ENCODE results near the gene EMID1. TPM values are rescaled to one million over a fixed set of nuclear protein-coding genes. Genes with fewer than 3 reads are reported as not detected.

Gene EMID1
- total RNA-seq, 1 donor from 2014 or later, result 25.5 TPM

DNA sequence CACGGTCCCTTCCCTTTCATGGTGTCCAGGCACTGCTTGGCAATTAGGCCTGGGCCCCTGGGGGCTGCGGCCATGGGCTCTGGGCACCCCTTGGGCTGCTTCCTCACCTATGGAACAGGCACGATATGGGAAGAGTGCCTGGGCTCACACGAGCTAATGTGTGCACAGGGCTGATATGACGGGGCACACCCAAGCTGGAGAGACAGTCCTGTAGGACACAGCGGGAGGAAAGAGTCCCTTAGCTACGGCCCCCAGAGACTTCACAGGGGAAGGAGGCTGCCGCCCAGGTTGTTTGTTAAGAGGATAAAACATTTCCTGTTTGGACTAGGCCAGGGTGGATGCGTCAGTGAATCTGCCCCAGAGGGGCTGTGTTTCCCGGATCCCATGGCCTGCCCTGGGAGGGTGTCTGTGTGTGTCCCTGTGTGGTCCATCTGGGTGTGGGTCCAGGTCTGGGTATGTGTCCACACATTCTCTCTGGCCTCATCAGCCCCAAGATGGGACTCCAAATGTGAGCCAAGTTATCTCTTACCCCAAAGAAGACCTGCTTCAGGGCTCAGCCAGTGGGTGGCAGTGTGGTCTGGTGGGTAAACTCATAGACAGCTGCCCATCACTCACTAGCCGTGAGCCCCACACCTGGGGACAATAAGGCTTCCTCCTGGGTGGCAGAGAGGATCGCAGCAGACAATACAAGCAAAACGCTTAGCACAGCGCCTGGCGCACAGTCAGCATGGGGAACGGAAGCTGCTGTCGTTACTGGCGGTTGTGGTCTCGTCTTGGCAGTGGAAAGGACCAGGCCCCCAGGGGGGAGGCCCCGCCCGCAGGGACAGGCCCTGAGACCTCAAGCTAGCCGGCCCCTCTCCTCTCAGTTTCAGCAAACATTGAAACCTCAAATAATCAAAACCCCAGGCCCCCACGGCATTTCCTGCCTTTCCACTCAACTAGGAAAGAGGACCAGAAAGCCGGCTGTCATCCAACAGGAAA lies 3.2 kb upstream of the EMID1 start:
- no peaks in the 10 kb centered on the region for H3K9me3 Mint-ChIP-seq (ENCODE audit: unreplicated experiment)

DNA sequence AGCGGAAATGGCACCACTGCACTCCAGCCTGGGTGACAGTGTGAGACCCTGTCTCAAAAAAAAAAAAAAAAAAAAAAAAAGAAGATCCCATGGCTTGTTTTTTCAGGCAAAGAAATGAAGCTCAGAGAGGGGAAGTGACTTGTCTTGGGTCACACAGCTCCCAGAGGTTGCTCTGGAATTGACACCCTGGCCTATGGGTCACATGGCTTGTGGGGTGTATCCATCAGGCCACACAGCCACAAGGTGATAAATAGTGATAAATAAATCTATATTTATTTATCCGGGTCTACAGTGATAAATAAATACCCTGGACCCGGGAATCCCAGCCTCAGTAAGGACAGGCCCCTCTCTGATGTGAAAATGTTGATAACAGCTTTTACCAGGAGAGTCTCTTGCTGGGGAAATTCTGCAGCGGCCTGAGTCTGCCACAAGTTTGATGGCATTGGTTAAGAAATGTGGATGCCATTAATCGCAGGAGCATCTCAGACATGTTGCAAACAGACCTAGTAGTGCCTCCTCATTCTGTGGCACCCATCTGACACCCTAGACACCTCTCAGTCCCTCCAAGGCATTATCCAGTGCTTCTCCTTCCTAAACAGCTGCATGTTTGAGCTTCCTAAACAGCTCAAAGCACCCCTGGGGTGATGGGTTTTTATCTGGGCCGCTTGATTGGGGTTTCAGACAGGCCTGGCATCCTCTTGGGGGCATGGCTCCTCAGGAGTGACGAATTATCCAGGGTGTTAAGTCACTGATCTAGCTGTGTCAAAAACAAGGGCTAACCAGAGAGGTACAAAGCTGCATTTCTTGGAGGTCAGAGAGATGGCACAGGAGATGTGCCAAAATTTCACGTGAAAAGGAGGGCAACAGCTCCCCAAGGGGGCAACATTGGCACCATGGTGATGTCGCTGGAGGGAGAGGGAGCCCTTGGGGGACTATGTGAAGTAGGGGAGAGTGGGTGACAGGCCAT lies 1.9 kb upstream of the EMID1 start:
- H3K27ac Mint-ChIP-seq (ENCODE audit: unreplicated experiment), result peak overlapping the region; percentile 30
- H3K4me3 Mint-ChIP-seq (ENCODE audit: unreplicated experiment), result peak overlapping the region; percentile 76
- H3K4me1 Mint-ChIP-seq (ENCODE audit: unreplicated experiment), result peaks cover 27% of the 10 kb centered on the region
- H3K36me3 Mint-ChIP-seq (ENCODE audit: low read depth, unreplicated experiment), result no peaks in the 10 kb centered on the region
- peaks cover 3% of the 10 kb centered on the region for H3K27me3 Mint-ChIP-seq (ENCODE audit: unreplicated experiment)
- no peak for DNase-seq (ENCODE audit: low spot score)
- no peaks in the 10 kb centered on the region for H3K9me3 Mint-ChIP-seq (ENCODE audit: unreplicated experiment)
- no peak for TF ChIP-seq CTCF (IDR thresholded peaks at IDR 0.05; ENCODE audit: unreplicated experiment)

More for the DNA sequence above, 3.2 kb upstream of the EMID1 start:
- peak; percentile 35 for DNase-seq (ENCODE audit: low spot score)
- Mint-ChIP-seq H3K27me3 (ENCODE audit: unreplicated experiment) (peaks cover 3% of the 10 kb centered on the region), H3K4me3 (ENCODE audit: unreplicated experiment) (no peak overlapping the region), H3K27ac (ENCODE audit: unreplicated experiment) (peak overlapping the region; percentile 84), H3K36me3 (ENCODE audit: low read depth, unreplicated experiment) (no peaks in the 10 kb centered on the region), H3K4me1 (ENCODE audit: unreplicated experiment) (peaks cover 27% of the 10 kb centered on the region)
- no peak for TF ChIP-seq CTCF (IDR thresholded peaks at IDR 0.05; ENCODE audit: unreplicated experiment)

- DNase-seq (ENCODE audit: low spot score), result no peak
- H3K9me3 Mint-ChIP-seq (ENCODE audit: unreplicated experiment), result no peaks in the 10 kb centered on the region
- H3K27me3 Mint-ChIP-seq (ENCODE audit: unreplicated experiment), result peaks cover 3% of the 10 kb centered on the region
- H3K27ac Mint-ChIP-seq (ENCODE audit: unreplicated experiment), result peak overlapping the region; percentile 16
- H3K4me1 Mint-ChIP-seq (ENCODE audit: unreplicated experiment), result peaks cover 27% of the 10 kb centered on the region
- no peaks in the 10 kb centered on the region for H3K36me3 Mint-ChIP-seq (ENCODE audit: low read depth, unreplicated experiment)
- peak overlapping the region; percentile 76 for H3K4me3 Mint-ChIP-seq (ENCODE audit: unreplicated experiment)
- TF ChIP-seq CTCF (IDR thresholded peaks at IDR 0.05; ENCODE audit: unreplicated experiment), result no peak
Observed at GRCh38 chr22:29204455-29205183, 1.1 kb upstream of the EMID1 start.

GRCh38 chr22:29205252-29205593 lies 473 bp upstream of the EMID1 start:
- TF ChIP-seq CTCF (IDR thresholded peaks at IDR 0.05; ENCODE audit: unreplicated experiment), result no peak
- no peak for DNase-seq (ENCODE audit: low spot score)
- H3K27me3 Mint-ChIP-seq (ENCODE audit: unreplicated experiment), result peaks cover 3% of the 10 kb centered on the region
- H3K9me3 Mint-ChIP-seq (ENCODE audit: unreplicated experiment), result no peaks in the 10 kb centered on the region
- H3K4me1 Mint-ChIP-seq (ENCODE audit: unreplicated experiment), result peaks cover 27% of the 10 kb centered on the region
- H3K27ac Mint-ChIP-seq (ENCODE audit: unreplicated experiment), result no peak overlapping the region
- no peaks in the 10 kb centered on the region for H3K36me3 Mint-ChIP-seq (ENCODE audit: low read depth, unreplicated experiment)
- peak overlapping the region; percentile 76 for H3K4me3 Mint-ChIP-seq (ENCODE audit: unreplicated experiment)

Data from endothelial cell (in vitro differentiated cells).